ENCODE measurements around the gene IMPACT.

The IMPACT gene

DNA sequence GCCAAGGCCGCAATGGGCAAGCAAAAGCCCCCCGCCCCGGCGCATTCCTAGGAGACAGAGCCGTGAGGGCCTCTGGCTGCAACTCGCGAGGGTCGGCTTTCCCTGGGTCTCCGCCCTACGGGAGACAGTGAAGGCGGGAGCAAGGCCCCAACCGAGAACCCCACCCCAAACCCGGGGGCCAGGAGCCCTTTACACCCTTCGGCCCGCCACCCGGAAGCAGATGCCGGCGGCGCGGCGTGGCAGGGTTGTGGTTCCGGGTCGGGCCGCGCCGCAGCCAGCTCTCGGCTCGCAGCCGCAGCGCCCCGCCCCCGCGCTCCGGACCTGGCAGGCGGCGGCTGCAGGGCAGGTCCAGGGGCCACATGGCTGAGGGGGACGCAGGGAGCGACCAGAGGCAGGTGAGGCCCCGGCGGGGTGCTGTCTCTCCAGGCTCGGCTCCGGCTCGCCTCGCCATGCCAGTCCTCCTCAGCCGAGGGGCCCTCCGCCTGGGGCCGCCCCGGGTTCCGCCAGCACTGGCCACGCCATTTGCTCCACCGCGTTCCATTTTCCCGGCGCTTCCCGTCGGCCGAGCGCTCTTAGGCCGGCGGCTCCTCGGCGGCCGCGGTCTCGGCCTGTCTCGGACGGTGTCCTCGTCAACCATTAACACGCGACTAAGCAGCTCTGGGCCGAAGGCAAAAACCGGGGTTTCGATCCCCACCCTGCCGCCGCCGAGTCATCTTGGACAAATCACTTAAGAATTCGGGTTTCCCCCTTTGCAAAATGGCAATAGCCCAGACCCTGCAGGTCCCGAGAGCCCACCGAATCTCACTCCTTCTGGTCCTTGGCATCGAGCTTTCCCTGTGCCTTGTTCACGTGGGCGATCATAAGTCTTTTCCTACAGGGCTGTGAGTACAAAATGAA, at the start of gene IMPACT:
TSS of gene IMPACT (plus strand) at position 273 of the 897 bp plus-strand sequence. CDS start at position 360, 87 bp downstream.
- DNase-seq, result peak in 54 of 56 donors; percentile 17 to 82 (median 68)

GRCh38 chr18:24378598-24378997, 47.9 kb upstream of the IMPACT start:
- DNase-seq, result no peak

- no peak for DNase-seq
Observed at GRCh38 chr18:24380163-24380747, 46.2 kb upstream of the IMPACT start.

DNA sequence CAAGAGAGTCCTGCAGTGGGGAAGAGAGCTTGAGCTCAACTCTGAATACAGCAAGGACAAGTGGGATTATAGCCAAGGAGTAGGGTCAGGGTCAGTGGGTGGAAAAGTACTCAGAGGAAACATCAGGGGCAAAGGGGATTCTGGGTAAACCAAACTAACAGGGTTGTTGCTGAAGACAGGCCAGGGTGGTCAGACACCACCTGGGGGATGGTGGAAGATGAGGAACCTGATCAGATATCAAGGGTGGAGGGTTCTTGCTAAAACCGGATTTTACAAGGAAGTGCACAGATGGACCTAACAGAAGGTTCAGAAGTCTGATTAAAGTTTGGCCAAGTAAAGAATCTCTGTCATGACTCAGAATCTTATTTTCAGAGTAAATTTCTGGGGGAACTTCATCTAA, 45.3 kb upstream of the IMPACT start:
- DNase-seq, result no peak

- DNase-seq, result no peak
Observed at GRCh38 chr18:24386681-24387080, 39.8 kb upstream of the IMPACT start.

DNA sequence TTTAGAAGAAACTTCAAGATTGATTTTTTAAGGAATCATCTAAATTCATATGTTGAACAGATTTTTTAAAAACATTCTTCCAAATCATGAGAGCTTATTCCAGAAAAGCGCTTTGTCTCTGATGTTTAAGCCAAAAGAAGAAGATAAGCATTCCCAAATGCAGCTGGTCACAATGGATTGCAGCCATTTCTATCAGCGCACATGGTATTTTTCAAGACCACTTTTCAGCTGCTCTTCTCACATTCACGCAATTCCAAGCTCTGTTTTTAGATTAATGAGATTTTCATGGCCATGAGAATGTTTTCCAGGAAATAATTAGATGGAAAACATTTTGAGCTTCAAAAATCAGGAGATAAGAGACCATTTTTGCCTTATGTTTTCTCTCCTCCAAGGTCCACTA, 37.5 kb upstream of the IMPACT start:
- no peak for DNase-seq

GRCh38 chr18:24395049-24395795, 31.2 kb upstream of the IMPACT start:
- no peak for DNase-seq

DNA sequence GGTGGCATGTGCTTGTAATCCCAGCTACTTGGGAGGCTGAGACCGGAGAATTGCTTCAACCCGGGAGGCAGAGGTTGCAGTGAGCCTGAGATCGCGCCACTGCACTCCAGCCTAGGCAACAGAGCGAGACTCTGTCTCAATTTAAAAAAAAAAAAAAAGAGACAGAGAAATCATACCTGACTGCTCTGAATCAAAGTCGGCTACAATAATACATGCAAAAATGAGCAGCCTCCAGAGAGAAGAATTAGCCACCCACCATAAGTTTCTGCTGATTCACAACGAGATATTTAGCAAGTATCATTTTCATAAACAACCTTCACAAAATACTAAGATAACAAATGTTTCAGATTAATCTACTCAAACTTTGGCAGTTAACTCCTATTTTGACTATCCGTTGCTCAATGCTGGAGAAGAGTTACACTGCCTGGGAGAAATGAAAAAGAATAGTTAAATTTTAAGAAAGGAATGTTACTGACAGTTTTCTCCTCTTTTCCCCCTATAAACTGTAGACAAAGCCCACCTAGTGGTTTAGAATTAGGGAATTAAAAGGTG, 30.3 kb upstream of the IMPACT start:
- no peak for DNase-seq

- peak in 54 of 56 donors; percentile 21 to 90 (median 76) for DNase-seq
Observed at GRCh38 chr18:24397131-24397693, 29.3 kb upstream of the IMPACT start.

DNA sequence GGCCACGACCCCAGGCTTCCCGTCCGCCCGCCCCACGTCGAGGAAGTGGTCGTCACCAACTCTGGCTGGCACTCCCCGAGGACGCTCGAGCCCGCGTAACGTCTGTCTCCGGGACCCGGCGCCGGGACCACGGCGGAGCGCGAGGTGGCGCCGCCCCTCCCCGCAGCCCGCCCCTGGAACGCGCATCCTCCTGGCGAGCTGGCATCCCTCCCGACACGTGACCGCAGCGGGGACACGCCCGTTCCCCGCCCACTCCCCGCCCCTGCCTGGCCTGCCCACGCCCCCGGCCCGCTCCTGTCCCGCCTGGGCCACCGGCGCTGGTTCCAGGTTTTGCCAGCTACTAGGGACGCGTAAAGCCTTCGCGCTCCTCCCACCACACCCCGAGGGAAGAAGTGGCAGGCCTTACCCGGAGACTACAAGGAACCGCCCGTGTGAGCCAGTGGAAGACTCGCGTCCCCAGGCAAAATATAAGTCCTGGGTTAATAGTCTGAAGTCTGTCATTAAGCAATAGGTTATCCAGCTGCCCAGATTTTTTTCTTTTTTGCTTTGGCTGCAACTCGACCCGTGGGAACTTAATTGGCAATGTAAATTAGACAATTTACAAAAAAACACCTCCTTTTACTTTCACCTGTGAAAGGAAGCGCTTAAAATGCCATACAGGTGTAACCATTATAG, 28.6 kb upstream of the IMPACT start, which contains the start of gene OSBPL1A:
TSS of gene OSBPL1A (minus strand) at position 131 of the 675 bp plus-strand sequence. CDS start 20,291 bp downstream, outside the sequence.
- DNase-seq, result peak; percentile 40 to 96 (median 87)

DNA sequence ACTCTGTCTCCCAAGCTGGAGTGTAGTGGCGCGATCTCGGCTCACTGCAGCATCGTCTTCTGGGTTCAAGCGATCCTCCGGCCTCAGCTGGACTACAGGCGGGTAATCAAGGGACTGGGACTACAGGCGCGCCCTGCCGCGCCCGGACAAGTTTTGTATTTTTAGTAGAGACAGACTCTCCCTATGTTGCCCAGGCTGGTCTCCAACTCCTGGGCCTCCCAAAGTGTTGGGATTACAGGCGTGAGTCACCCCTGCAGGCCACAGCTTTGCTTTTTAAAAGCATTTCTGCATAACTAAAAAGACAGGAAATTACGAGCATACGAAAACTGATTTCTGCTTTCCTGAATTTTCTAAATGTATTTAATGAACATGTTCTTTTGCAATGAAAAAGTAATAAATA, 27.9 kb upstream of the IMPACT start:
- DNase-seq, result no peak

GRCh38 chr18:24400587-24400986, 25.9 kb upstream of the IMPACT start:
- no peak for DNase-seq

GRCh38 chr18:24402209-24402785, 24.2 kb upstream of the IMPACT start:
- DNase-seq, result peak in 2 of 56 donors; percentile 3 to 5

DNA sequence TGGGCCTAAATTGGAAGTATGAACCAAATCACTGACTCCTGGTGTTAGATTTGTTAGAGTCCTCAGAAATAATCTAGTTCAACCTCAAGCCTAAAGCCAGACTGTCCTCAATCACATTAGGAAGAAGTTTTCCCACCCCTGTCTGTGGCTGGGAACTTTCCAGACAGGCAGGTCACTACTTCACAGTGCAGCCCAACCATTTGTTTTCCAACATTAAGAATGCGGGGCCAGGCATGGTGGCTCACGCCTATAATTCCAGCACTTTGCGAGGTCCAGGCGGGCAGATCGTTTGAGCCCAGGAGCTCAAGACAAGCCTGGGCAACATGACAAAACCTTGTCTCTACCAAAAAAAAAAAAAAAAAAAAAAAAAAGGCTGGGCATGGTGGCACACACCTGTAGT, 23.4 kb upstream of the IMPACT start:
- no peak for DNase-seq

DNA sequence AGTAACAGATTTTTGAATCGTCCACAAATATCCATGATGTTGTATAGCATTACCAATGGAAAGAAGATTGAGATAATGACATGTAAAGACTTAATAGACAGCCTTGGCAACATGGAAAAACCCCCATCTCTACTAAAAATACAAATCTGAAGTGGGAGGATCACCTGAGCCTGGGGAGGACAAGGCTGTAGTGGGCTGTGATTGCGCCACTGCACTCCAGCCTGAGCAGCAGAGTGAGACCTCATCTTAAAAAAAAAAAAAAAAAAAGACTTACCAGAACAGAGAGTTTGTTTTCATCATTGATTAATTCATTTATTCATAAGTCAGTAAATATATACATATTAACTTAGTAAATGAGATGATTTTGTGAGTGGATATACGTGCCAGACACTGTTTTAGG, 21.9 kb upstream of the IMPACT start:
- no peak for DNase-seq

- peak in 1 of 56 donors; percentile 1 for DNase-seq
Observed at GRCh38 chr18:24408496-24408895, 18.0 kb upstream of the IMPACT start.

DNA sequence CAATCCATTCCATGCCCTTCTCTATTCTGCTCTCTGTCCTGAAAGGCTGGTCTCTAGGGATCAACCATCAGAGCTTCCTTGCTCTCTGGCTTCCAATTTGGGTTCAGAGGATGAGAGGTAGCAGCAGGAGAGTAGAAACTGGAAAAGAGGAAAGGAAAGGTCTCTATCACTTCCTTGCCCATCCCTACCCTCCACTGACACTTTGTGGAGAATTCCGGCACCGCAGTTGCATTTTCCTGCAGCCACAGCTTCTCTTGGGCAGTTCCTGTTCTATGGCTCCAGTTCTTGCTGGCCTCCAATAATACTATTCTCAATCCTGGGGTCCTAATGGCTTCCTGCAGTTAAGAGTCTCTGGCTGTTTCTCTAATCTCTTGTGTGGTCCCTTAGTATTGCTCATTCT, 13.3 kb upstream of the IMPACT start:
- DNase-seq, result peak in 8 of 56 donors; percentile 3 to 18 (median 10)

DNA sequence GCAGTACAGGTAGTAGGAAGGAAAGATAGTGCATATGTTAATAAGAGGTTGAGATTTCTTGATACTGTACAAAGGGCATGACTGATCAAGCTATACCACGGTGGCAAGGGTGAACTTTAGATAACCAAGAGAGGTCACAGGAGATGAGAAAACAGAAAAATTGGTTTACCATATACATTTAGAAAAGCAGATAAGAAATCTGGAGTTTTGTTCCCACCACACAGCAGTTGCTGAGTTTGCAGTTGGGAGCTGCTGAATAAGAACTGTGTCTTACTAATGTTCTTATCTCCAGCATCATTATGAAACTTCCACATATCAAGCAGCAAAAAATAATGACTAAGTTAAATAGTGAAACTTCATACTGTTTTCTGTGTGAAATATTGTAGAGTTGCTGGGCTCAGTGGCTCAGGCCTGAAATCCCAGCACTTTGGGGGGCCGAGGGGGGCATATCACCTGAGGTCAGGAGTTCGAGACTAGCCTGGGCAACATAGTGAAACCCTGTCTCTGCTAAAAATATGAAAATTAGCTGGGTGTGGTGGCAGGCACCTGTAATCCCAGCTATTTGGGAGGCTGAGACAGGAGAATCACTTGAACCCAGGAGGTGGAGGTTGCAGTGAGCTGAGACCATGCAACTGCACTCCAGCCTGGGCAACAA, 12.0 kb upstream of the IMPACT start:
- no peak for DNase-seq

- no peak for DNase-seq
Observed at GRCh38 chr18:24417480-24417879, 9.0 kb upstream of the IMPACT start.

DNA sequence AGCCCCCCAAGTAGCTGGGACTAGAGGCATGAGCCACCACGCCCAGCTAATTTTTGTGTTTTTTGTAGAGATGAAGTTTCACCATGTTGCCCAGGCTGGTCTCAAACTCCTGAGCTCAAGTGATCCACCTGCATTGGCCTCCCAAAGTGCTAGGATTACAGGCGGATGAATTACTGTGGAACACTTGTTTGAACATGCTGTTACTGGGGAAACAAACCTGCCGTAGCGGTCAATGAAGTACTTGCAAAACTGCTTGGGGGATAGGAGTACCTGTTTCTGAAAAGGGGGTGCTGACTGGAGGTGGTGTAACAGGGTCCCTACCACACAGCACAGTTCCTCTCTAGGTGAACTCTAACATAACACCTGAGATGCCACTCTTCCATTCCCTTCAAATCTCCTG, 5.9 kb upstream of the IMPACT start:
- DNase-seq, result no peak
